HG03064 (cell line): ENCODE results near the gene TNS3.

Experiments used
- ATAC-seq: cut with Tn5 transposase; IDR thresholded peaks from one replicate; pipeline ENCODE4 v1.9.1; 2021; ENCODE audit warnings: low read depth; ENCODE audit not compliant: unreplicated experiment

Gene TNS3

DNA sequence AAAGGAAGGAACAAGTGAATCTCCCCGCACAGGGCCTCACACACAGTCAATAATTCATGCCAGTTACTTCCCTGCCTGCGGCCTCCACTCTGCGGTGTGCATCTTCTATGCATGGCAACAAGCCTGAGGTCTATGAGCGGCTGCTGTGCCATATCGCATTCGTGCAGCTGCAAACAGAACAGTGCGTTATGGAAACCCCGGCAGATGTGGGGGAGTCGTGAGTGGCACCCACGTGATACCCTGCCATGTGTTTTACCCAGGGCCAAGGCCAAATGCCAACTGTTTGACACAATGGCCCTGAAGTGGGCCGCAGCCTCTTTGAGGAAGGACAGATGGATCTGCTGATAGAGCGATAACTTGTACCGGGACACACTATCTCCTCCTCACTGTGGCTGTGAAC, 13.4 kb downstream of the TNS3 start:
- no peak for ATAC-seq

DNA sequence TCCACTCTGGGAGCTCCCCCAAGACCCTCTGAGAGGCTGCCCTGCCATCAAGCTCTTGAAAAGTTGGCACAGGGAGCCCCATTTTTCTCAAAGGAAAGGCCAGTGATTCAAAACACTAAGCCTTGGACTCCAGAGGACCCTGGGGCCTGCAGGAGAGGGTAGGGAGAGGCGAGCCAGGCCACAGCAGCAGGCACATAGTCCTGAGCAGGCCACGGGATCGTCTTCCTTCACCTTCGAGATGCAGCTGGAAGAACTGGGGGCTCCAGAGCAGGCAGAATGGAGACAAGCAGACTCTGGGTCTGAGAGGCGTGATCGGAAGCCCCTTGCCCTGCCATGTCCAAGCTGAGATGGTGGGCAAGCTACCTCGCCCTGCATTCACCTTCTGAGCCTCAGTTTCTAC, 13.9 kb downstream of the TNS3 start:
- no peak for ATAC-seq

- ATAC-seq = no peak
These were observed 16.2 kb downstream of the TNS3 start for GRCh38 chr7:47565640-47566250.

DNA sequence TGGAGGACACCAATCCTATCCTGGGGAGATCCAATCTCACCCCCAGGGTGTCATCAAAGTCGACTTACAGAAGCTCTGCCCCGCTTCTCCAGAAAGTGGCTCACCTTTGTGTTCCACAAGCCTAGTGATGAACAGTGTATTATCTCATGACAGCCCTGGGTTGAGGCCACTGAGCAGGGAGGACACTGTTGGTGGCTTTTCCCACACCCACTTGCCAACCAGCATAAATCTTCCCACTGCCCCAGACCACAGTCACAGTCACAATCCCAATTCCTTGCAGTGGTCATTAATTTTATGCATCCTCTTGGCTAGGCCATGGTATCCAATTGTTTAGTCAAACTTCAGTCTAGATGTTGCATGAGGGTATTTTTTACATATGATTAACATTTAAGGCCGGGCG, 18.4 kb downstream of the TNS3 start:
- no peak for ATAC-seq

GRCh38 chr7:47561715-47562446, 20.0 kb downstream of the TNS3 start:
- ATAC-seq = no peak

GRCh38 chr7:47559306-47560220, 22.3 kb downstream of the TNS3 start:
- ATAC-seq = no peak

- no peak for ATAC-seq
These were observed 23.9 kb downstream of the TNS3 start for GRCh38 chr7:47557694-47558670.

DNA sequence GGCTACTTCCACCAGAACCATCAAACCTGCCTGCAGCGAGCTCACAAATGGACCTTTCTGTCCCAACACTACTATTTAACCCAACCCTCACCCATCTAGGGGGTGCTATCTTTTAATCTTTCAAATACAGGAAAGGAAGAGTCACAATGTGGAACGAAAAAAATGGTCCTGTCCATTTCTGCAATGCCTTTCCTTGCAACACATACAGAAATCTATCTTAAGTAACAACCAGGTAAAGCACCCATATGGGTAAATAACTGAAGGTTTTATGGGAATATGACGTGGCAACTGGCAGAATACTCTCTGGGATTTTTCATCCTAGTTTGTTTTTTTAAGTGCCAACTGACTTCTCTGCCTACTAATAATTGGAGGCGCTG, 24.6 kb downstream of the TNS3 start:
- ATAC-seq = no peak

- no peak for ATAC-seq
These were observed 25.3 kb downstream of the TNS3 start for GRCh38 chr7:47556511-47557180.

GRCh38 chr7:47553309-47553708, 28.6 kb downstream of the TNS3 start:
- no peak for ATAC-seq

GRCh38 chr7:47552621-47553020, 29.3 kb downstream of the TNS3 start:
- ATAC-seq = peak; percentile 94

DNA sequence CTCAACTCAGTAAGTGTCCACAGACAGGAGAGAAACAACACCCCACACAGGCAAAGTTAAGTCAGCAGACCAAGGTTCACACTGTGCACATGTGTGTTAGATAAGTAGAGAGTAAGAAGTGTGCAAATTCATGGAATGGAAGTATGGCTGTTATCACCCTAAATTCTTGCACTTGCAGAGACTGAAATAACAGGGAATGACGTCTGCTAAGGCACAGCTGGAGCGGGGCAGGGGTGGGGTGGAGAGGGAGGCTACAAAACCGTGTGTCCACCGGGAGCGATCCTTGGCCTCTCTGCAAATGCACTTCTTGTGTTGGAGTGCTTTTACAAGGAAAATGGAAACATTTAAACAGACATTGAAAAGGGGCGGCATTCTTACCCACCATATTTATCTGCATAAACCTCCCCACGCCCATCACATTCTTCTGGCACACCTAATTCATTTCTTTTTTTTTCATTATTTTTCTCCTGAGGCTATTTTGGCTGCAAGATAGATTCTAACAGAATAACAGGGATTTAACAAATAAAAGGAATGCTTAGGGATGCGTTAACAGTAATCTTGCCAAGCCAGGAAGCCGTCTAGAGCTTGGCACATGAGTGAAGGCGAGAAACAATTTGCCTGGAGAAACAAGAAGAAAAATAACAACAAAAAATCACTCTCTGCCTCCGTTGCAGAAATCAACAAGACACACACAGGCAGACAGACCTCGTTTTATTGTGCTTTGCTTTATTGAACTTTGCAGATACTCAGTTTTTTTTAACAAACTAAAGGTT, 30.1 kb downstream of the TNS3 start:
- ATAC-seq = no peak

- ATAC-seq = no peak
These were observed 31.0 kb downstream of the TNS3 start for GRCh38 chr7:47550788-47551470.

- ATAC-seq = no peak
These were observed 32.0 kb downstream of the TNS3 start for GRCh38 chr7:47549916-47550315.

- no peak for ATAC-seq
These were observed 32.5 kb downstream of the TNS3 start for GRCh38 chr7:47549397-47549796.

GRCh38 chr7:47548546-47548945, 33.4 kb downstream of the TNS3 start:
- no peak for ATAC-seq

- no peak for ATAC-seq
These were observed 35.0 kb downstream of the TNS3 start for GRCh38 chr7:47546733-47547494.

DNA sequence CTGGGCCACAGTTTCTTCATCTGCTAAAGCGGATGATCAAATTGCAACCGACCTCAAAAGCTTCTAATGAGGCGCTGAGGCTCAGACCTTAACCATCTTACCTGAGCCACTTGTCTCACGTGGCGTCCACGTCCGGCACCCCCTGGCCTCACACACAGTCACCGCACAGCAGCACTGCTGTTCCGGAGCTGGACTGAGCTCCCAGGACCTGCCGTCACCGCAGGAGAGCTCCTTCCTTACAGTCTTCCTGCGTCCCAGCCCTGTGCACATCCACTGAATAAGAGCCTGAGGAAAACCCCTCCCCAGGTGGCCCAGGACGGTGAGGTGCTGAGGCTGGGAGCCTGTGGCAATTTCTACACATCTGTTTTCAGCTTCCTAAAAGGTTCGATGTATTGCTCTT, 35.7 kb downstream of the TNS3 start:
- ATAC-seq = no peak
